ENCODE results near the gene B3GNT7.

The B3GNT7 gene

DNA sequence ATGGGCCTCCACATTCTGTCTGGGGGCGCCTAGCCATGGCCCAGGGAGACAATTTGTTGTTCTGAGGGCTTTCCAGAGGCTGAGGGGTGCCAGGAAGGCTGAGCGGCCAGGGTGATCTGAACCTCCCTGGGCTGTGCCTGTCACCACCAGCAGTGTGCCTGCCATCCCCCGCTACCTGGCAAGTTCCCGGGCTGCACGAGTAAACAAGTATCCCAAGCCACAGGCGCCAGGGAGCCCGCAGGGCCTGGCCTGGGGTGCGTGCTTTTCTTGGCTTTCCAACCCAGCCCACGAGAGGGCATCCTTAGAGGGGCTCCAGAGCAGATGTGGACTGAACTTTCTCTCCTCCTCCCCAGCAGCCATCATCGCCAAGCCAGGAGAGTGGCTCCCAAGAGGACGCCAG is 35.1 kb upstream of the B3GNT7 start:
- no peaks in the 10 kb centered on the region for H3K27me3 ChIP-seq (ENCODE audit: insufficient read depth, insufficient read length)

DNA sequence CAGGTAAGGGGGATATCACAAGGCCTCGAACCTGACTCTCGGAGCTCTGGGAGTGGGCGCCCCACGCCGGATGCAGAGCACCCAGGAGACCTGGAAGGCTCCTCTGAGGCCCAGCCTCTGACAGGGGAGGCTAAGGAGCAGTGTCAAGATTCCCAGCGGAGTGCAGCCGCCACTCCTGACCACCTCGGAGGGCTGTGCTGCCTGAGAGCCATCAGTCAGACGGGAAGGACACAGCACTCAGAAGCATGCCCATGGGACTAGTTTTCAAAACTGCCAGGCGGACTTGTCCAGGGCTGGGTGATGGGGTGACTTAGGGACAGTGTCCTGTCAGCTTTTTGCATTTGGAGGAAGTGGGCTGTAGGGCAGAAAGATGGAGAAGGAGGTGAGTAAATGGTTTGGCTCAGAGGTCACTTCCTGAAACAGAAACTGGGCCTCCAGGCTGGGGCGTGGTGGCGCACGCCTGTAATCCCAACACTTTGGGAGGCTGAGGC is 34.6 kb upstream of the B3GNT7 start:
- Histone ChIP-seq H3K27me3 (ENCODE audit: insufficient read depth, insufficient read length) (no peaks in the 10 kb centered on the region), H3K4me1 (ENCODE audit: insufficient read depth, insufficient read length) (peaks cover 31% of the 10 kb centered on the region), H3K4me3 (ENCODE audit: insufficient read length, low read depth) (no peak overlapping the region), H3K9ac (ENCODE audit: insufficient read length, low read depth) (no peak overlapping the region), H3K36me3 (ENCODE audit: insufficient read depth, insufficient read length, low read length) (no peaks in the 10 kb centered on the region), H3K9me3 (ENCODE audit: insufficient read depth, low read length) (no peaks in the 10 kb centered on the region)
- TF ChIP-seq YY1 (IDR thresholded peaks at IDR 0.05; ENCODE audit: insufficient read depth, insufficient read length) (no peak), ZNF274 (IDR thresholded peaks at IDR 0.05; ENCODE audit: low read depth, low read length) (no peak), SUZ12 (IDR thresholded peaks at IDR 0.05; ENCODE audit: extremely low read depth, insufficient read depth, insufficient read length) (no peak)
- DNase-seq (ENCODE audit: low read depth, low spot score) = no peak

More for the DNA sequence above, 35.1 kb upstream of the B3GNT7 start:
- Histone ChIP-seq H3K4me3 (ENCODE audit: insufficient read length, low read depth) (no peak overlapping the region), H3K9me3 (ENCODE audit: insufficient read depth, low read length) (no peaks in the 10 kb centered on the region), H3K36me3 (ENCODE audit: insufficient read depth, insufficient read length, low read length) (no peaks in the 10 kb centered on the region), H3K9ac (ENCODE audit: insufficient read length, low read depth) (peak overlapping the region; percentile 45), H3K4me1 (ENCODE audit: insufficient read depth, insufficient read length) (peaks cover 30% of the 10 kb centered on the region)
- DNase-seq (ENCODE audit: low read depth, low spot score) = no peak
- TF ChIP-seq YY1 (IDR thresholded peaks at IDR 0.05; ENCODE audit: insufficient read depth, insufficient read length) (no peak), SUZ12 (IDR thresholded peaks at IDR 0.05; ENCODE audit: extremely low read depth, insufficient read depth, insufficient read length) (no peak), ZNF274 (IDR thresholded peaks at IDR 0.05; ENCODE audit: low read depth, low read length) (no peak)

DNA sequence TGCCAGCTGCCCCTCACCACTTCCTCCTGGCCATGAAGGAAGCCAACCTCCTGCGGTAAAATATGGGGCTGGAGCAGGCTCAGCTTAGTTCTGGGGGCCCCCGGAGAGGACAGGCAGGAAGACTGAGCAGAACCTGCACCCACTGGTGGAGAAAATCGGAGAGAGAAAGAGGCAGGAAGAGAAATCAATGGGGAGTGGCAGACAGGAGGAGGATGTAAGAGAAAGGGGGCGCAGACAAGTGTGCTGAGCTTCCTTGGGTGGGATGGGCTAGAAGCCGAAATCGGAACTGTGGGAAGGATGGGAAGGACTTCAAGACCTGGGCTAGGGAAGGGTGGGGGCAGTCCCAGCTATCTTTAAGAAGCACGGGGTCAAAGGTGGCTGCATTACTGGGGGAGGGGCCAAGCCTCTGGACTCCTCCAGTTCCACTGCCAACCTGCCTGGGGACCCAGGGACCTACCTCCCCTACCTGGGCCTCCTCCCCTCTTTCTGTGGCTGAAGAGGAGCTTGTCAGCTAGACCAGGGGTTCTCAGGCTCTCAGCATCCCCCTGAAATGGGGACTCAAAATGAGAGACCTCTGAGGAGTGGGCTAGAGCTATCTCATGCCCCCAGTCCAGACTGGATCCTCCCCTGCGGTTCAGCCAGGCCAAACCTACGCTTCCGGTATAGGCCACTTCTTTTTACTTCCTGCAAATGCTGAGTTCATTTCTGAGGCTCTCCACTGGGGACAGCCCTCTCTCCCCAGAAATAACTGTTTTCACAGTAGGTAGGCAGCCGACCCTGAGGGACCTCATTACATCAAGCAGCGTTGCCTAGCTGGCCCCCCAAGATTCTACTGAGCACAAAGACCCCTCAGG is 33.6 kb upstream of the B3GNT7 start:
- H3K4me3 ChIP-seq (ENCODE audit: insufficient read length, low read depth) = no peak overlapping the region
- H3K4me1 ChIP-seq (ENCODE audit: insufficient read depth, insufficient read length) = peaks cover 28% of the 10 kb centered on the region
- H3K27me3 ChIP-seq (ENCODE audit: insufficient read depth, insufficient read length) = no peaks in the 10 kb centered on the region
- no peak for TF ChIP-seq ZNF274 (IDR thresholded peaks at IDR 0.05; ENCODE audit: low read depth, low read length)
- no peak for TF ChIP-seq SUZ12 (IDR thresholded peaks at IDR 0.05; ENCODE audit: extremely low read depth, insufficient read depth, insufficient read length)
- TF ChIP-seq YY1 (IDR thresholded peaks at IDR 0.05; ENCODE audit: insufficient read depth, insufficient read length) = no peak
- peak overlapping the region; percentile 28 for H3K9ac ChIP-seq (ENCODE audit: insufficient read length, low read depth)
- no peak for DNase-seq (ENCODE audit: low read depth, low spot score)
- no peaks in the 10 kb centered on the region for H3K36me3 ChIP-seq (ENCODE audit: insufficient read depth, insufficient read length, low read length)
- H3K9me3 ChIP-seq (ENCODE audit: insufficient read depth, low read length) = no peaks in the 10 kb centered on the region

GRCh38 chr2:231362555-231363184 is 32.8 kb upstream of the B3GNT7 start:
- DNase-seq (ENCODE audit: low read depth, low spot score) = no peak
- TF ChIP-seq SUZ12 (IDR thresholded peaks at IDR 0.05; ENCODE audit: extremely low read depth, insufficient read depth, insufficient read length) = no peak
- TF ChIP-seq ZNF274 (IDR thresholded peaks at IDR 0.05; ENCODE audit: low read depth, low read length) = no peak
- TF ChIP-seq YY1 (IDR thresholded peaks at IDR 0.05; ENCODE audit: insufficient read depth, insufficient read length) = no peak
- no peaks in the 10 kb centered on the region for H3K36me3 ChIP-seq (ENCODE audit: insufficient read depth, insufficient read length, low read length)
- no peak overlapping the region for H3K4me3 ChIP-seq (ENCODE audit: insufficient read length, low read depth)
- H3K4me1 ChIP-seq (ENCODE audit: insufficient read depth, insufficient read length) = peaks cover 28% of the 10 kb centered on the region
- H3K9ac ChIP-seq (ENCODE audit: insufficient read length, low read depth) = no peak overlapping the region
- no peaks in the 10 kb centered on the region for H3K27me3 ChIP-seq (ENCODE audit: insufficient read depth, insufficient read length)
- H3K9me3 ChIP-seq (ENCODE audit: insufficient read depth, low read length) = no peaks in the 10 kb centered on the region

- H3K36me3 ChIP-seq (ENCODE audit: insufficient read depth, insufficient read length, low read length) = no peaks in the 10 kb centered on the region
- no peak for DNase-seq (ENCODE audit: low read depth, low spot score)
- H3K4me3 ChIP-seq (ENCODE audit: insufficient read length, low read depth) = no peak overlapping the region
- H3K27me3 ChIP-seq (ENCODE audit: insufficient read depth, insufficient read length) = no peaks in the 10 kb centered on the region
- H3K9me3 ChIP-seq (ENCODE audit: insufficient read depth, low read length) = no peaks in the 10 kb centered on the region
- peaks cover 29% of the 10 kb centered on the region for H3K4me1 ChIP-seq (ENCODE audit: insufficient read depth, insufficient read length)
- no peak overlapping the region for H3K9ac ChIP-seq (ENCODE audit: insufficient read length, low read depth)
- TF ChIP-seq ZNF274 (IDR thresholded peaks at IDR 0.05; ENCODE audit: low read depth, low read length) (no peak), SUZ12 (IDR thresholded peaks at IDR 0.05; ENCODE audit: extremely low read depth, insufficient read depth, insufficient read length) (no peak), YY1 (IDR thresholded peaks at IDR 0.05; ENCODE audit: insufficient read depth, insufficient read length) (no peak)
These were observed 31.4 kb upstream of the B3GNT7 start for GRCh38 chr2:231364061-231364460.

GRCh38 chr2:231364961-231365810 is 30.3 kb upstream of the B3GNT7 start:
- peak; percentile 44 for DNase-seq (ENCODE audit: low read depth, low spot score)
- Histone ChIP-seq H3K36me3 (ENCODE audit: insufficient read depth, insufficient read length, low read length) (no peaks in the 10 kb centered on the region), H3K9me3 (ENCODE audit: insufficient read depth, low read length) (no peaks in the 10 kb centered on the region), H3K27me3 (ENCODE audit: insufficient read depth, insufficient read length) (no peaks in the 10 kb centered on the region), H3K9ac (ENCODE audit: insufficient read length, low read depth) (no peak overlapping the region), H3K4me1 (ENCODE audit: insufficient read depth, insufficient read length) (peaks cover 28% of the 10 kb centered on the region), H3K4me3 (ENCODE audit: insufficient read length, low read depth) (no peak overlapping the region)
- no peak for TF ChIP-seq SUZ12 (IDR thresholded peaks at IDR 0.05; ENCODE audit: extremely low read depth, insufficient read depth, insufficient read length)
- TF ChIP-seq ZNF274 (IDR thresholded peaks at IDR 0.05; ENCODE audit: low read depth, low read length) = no peak
- TF ChIP-seq YY1 (IDR thresholded peaks at IDR 0.05; ENCODE audit: insufficient read depth, insufficient read length) = no peak

Measured in NT2/D1 (cell line).